ENCODE measurements around the gene RAD52.

GRCh38 chr12:916712-917445, 32.6 kb downstream of the RAD52 start:
- no peak for TF ChIP-seq CTCF (conservative IDR thresholded peaks at IDR 0.05; ENCODE audit: low read length)
- TF ChIP-seq EZH2phosphoT487 (IDR thresholded peaks at IDR 0.05; ENCODE audit: borderline replicate concordance, low read depth, low read length): no peak

All from OCI-LY7 (cell line).